GM19397 (cell line): ENCODE results near the gene ANXA4.
A peak's percentile ranks its signal among the peaks of the same experiment; 100 is the strongest.

Experiments
- ATAC-seq: cut with Tn5 transposase; IDR thresholded peaks from one replicate; pipeline ENCODE4 v1.9.1; 2021; ENCODE audit warnings: mild to moderate bottlenecking, moderate library complexity; ENCODE audit not compliant: unreplicated experiment

ANXA4 gene

GRCh38 chr2:69741575-69742321, at the start of gene ANXA4:
Gene ANXA4, plus strand, starts transcription at chr2:69742134. Its CDS starts 39,432 bp downstream, at chr2:69781566.
- peak; percentile 73 for ATAC-seq

- ATAC-seq = no peak
These were observed 49.5 kb upstream of the ANXA4 start for GRCh38 chr2:69692424-69692823.

GRCh38 chr2:69693059-69693774, 48.7 kb upstream of the ANXA4 start:
- ATAC-seq = peak; percentile 80

- ATAC-seq = peak; percentile 42
These were observed 48.0 kb upstream of the ANXA4 start for GRCh38 chr2:69693775-69694450.

GRCh38 chr2:69694894-69695849, 46.8 kb upstream of the ANXA4 start:
- no peak for ATAC-seq

- ATAC-seq = no peak
These were observed 46.1 kb upstream of the ANXA4 start for GRCh38 chr2:69695850-69696216.

GRCh38 chr2:69700381-69700780, 41.6 kb upstream of the ANXA4 start:
- ATAC-seq = no peak

GRCh38 chr2:69701100-69701945, 40.6 kb upstream of the ANXA4 start:
- ATAC-seq = no peak

- ATAC-seq = no peak
These were observed 38.7 kb upstream of the ANXA4 start for GRCh38 chr2:69703189-69703588.

GRCh38 chr2:69704446-69704845, 37.5 kb upstream of the ANXA4 start:
- ATAC-seq = no peak

GRCh38 chr2:69709290-69709689, 32.6 kb upstream of the ANXA4 start:
- no peak for ATAC-seq

- ATAC-seq = no peak
These were observed 30.0 kb upstream of the ANXA4 start for GRCh38 chr2:69711971-69712370.

GRCh38 chr2:69714024-69714423, 27.9 kb upstream of the ANXA4 start:
- ATAC-seq = no peak

GRCh38 chr2:69714539-69715220, 27.3 kb upstream of the ANXA4 start:
- peak; percentile 51 for ATAC-seq

GRCh38 chr2:69715964-69716363, 26.0 kb upstream of the ANXA4 start:
- no peak for ATAC-seq

- no peak for ATAC-seq
These were observed 25.3 kb upstream of the ANXA4 start for GRCh38 chr2:69716555-69717120.

- ATAC-seq = no peak
These were observed 24.7 kb upstream of the ANXA4 start for GRCh38 chr2:69717186-69717585.

GRCh38 chr2:69717861-69718273, 24.1 kb upstream of the ANXA4 start:
- ATAC-seq = no peak
